ENCODE results near the gene ZDHHC13.

GRCh38 chr11:19196432-19196831 is 79.5 kb downstream of the ZDHHC13 start:
- TF ChIP-seq, protein P1, sequence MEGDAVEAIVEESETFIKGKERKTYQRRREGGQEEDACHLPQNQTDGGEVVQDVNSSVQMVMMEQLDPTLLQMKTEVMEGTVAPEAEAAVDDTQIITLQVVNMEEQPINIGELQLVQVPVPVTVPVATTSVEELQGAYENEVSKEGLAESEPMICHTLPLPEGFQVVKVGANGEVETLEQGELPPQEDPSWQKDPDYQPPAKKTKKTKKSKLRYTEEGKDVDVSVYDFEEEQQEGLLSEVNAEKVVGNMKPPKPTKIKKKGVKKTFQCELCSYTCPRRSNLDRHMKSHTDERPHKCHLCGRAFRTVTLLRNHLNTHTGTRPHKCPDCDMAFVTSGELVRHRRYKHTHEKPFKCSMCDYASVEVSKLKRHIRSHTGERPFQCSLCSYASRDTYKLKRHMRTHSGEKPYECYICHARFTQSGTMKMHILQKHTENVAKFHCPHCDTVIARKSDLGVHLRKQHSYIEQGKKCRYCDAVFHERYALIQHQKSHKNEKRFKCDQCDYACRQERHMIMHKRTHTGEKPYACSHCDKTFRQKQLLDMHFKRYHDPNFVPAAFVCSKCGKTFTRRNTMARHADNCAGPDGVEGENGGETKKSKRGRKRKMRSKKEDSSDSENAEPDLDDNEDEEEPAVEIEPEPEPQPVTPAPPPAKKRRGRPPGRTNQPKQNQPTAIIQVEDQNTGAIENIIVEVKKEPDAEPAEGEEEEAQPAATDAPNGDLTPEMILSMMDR (IDR thresholded peaks at IDR 0.05 in 8 of 11, conservative IDR thresholded peaks at IDR 0.05 in 3 of 11), result no peak
- TF ChIP-seq POLR2A (IDR thresholded peaks at IDR 0.05) (no peak), POLR2AphosphoS5 (IDR thresholded peaks at IDR 0.05) (no peak)

Data from spleen (tissue), 7 donors.